ENCODE measurements around the gene ATF7IP2. TPM values are rescaled to one million over a fixed set of nuclear protein-coding genes. Genes with fewer than 3 reads are reported as not detected.
A peak's percentile ranks its signal among the peaks of the same experiment; 100 is the strongest.
"Not testable (repeated sequence)": the region's sequence is repeated elsewhere in the genome, so short reads cannot be mapped to it uniquely, and the experiment has no call there.

ATF7IP2 gene, protein sequence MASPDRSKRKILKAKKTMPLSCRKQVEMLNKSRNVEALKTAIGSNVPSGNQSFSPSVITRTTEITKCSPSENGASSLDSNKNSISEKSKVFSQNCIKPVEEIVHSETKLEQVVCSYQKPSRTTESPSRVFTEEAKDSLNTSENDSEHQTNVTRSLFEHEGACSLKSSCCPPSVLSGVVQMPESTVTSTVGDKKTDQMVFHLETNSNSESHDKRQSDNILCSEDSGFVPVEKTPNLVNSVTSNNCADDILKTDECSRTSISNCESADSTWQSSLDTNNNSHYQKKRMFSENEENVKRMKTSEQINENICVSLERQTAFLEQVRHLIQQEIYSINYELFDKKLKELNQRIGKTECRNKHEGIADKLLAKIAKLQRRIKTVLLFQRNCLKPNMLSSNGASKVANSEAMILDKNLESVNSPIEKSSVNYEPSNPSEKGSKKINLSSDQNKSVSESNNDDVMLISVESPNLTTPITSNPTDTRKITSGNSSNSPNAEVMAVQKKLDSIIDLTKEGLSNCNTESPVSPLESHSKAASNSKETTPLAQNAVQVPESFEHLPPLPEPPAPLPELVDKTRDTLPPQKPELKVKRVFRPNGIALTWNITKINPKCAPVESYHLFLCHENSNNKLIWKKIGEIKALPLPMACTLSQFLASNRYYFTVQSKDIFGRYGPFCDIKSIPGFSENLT
- polyA plus RNA-seq (2014; cell fraction: cytosol; rRNA removed), result 0.16 and 0.31 TPM in 2 replicates
- polyA plus RNA-seq (2014; cell fraction: nucleus; rRNA removed), result 0.28 TPM in 1 of 2 replicates, not detected in the other

DNA sequence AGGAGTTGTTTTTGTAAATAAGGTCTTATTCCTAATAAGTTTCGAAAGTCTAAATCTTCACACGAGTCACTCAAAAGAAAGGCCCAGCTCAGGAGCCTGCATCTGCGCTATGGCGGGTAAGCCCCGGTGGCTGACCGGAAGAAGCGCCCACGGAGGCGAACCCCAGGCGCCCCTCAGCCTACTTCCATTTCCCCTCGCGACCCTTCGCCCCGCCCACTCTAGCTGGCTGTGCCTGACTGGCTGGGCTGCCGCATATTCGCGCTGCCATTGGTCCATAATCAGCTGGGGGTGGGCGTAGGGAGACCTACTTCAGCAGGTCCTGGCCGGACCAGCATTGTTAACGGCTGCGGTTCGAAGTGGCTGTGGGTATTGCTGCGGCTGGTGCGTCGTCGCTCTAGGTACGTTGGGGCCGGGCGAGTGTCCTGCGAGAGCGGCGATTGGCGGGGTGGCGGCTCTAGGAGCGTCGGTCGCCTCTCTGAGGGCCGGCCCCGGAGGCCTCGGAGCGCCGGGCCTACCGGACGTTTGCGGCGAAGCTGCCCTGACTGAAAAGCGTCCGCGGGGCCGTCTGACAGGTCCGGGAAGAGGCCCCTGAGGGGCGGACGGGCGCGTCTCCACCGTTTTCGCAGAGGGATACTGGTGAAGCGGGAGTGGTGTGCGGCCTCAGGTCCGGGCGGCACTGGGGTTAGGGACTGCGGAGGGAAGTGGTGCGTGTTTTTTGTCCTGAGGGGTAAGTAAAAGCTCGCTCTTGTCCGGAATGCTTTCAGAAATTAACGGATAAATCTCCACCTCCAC is at the start of gene ATF7IP2:
Gene ATF7IP2 (plus strand): TSS at position 337 of the 792 bp plus-strand sequence. CDS start 44,560 bp downstream, outside the sequence.
- no peak for DNase-seq (ENCODE audit: low spot score)

DNA sequence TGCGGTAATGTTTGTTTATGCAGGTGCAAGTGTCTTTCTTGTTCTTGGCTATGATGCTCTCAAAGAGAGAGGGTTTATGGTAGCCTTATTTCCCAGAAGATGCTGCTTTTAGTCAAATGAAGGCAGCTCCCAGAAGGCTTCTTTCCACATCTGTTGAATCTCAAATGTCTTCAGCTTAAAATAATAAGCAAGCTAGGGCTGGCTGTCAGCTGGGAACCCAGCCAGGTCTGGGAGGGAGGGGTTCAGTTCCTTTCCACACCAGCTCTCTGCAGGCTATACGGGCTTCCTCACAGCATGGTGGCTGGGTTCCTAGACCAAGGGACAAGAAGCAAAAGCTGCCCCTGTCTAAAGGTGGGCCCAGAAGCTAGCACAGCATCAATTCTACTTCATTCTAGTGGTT is 47.4 kb upstream of the ATF7IP2 start:
- no peak for DNase-seq (ENCODE audit: low spot score)

DNA sequence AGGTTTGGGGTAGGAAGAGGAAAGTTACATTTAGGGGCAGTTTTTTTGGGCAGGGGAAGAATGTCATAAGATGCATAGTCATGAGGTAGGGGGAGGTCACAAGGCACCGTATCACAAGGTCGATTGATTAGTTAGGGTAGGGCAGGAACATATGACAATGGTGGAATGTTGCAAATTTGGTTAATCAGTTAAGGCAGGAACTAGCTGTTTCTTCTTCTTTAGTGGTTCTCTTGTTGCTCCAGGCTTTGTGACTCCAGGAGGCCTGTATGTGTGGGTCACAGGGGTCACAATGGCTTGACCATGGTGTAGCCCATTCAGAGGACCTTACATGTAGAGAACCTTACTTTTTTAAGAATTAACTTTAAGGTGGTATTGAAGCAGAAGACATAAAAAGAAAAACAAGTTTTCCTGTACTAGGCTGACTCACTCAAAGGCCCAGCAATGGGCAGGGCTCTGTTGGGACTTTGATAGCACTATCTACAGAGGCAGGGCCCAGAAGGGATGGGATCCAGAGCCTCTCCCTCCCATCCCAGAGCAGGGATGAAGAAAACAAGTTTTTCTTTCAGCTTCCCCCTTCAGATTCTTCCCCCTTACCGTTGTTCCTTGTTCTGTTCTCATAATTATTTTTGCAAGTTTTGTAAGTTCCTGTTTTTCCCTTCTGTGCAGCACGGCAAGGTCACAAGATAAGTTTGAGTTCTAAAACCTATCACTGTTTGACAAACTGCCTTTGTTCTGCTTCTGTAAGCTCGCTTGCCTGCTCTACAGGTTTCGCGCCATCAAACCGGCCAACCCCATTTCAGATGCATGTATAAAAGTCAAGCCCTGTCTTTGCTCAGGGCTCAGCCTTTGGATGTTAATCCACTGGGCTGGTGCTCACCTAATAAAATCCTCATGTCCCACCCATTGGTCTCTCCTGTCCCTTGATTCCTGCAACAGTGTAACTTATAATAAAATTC is 45.8 kb upstream of the ATF7IP2 start:
- DNase-seq (ENCODE audit: low spot score), result no peak

DNA sequence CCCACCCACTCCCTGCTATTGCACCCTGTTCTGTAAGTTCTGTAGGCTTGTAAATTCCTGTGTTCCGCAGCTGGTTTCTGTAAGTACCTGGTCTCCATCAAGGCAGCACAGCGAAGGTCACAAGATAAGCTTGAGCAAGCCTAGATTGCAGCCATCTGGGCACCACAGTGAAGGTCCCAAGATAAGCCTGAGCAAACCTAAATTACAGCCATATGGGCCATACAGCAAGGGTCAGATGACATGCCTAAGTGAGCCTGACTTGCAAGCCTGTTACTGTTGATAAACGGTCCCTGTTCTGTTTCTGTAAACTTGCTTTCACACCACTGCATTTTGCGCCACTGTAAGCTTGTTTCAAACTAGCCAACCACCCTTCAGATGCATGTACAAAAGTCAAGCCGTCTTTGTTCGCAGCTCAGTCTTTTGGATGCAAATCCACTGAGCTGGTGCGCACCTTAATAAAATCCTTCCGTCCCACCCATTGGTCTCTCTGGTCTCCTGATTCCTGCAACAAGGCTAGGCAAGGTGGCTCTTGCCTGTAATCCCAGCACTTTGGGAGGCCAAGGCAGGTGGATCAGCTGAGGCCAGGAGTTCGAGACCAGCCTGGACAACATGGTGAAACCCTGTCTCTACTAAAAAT is 42.6 kb upstream of the ATF7IP2 start:
- DNase-seq (ENCODE audit: low spot score), result peak; percentile 28

DNA sequence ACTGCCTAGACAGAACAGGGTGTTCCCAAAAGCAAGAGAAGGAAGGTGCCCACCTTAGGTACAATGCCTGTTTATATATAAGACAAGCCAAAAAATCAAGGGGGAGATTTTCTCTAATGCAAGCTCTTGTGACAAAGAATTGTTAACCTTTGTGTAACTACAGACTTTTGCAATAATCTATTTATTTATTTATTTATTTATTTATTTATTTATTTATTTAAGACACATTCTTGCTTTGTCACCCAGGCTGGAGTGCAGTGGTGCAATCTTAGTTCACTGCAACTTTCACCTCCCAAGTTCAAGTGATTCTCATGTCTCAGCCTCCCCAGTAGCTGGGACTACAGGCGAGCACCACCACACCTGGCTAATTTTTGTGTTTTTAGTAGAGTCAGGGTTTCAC is 41.2 kb upstream of the ATF7IP2 start:
- DNase-seq (ENCODE audit: low spot score), result not testable (repeated sequence)

DNA sequence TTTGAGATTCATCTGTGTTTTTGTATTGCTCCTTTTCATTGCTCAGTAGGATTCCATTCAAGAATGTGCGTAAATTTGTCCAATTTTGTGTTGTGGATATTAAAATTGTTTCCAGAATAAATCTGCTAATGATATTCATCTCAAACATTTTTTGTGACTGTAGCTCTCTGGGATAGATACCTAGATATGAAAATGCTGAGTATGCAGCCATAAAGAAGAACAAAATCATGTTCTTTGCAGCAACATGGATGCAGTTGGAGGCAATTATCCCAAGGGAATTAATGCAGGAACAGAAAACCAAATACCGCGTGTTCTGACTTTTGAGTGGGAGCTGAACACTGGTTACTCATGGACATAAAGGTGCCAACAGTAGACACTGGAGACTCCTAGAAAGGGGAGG is 40.2 kb upstream of the ATF7IP2 start:
- no peak for DNase-seq (ENCODE audit: low spot score)

DNA sequence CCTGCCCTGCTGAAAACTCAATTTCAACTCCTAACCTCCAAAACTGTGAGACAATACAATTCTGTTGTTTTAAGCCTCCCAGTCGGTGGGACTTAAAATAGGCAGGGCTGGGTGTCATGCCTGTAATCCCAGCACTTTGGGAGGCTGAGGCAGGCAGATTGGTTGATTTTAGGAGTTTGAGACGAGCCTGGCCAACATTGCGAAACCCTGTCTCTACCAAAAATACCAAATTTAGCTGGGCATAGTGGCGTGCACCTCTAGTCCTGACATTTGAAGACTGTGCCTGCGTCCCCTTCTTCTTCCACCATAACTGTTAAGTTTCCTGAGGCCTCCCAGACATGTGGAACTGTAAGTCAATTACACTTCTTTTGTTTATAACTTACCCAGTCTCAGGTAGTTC is 36.0 kb upstream of the ATF7IP2 start:
- no peak for DNase-seq (ENCODE audit: low spot score)

DNA sequence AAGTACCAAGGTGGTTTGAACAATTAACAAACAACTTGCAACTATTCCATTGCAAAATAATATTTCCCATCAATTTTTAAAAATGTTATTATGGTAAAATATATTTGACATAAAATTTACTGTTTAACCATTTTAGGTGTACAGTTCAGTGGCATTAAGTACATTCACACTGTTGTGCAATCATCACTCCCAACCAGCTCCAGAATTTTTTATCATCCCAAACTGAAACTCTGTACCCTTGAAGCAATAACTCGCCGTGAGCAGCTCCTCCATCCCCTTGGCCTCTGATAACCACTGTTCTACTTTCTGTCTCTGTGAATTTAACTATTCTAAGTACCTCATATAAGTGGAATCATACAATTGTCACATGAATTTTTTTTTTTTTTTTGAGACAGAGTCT is 33.6 kb upstream of the ATF7IP2 start:
- DNase-seq (ENCODE audit: low spot score), result no peak

DNA sequence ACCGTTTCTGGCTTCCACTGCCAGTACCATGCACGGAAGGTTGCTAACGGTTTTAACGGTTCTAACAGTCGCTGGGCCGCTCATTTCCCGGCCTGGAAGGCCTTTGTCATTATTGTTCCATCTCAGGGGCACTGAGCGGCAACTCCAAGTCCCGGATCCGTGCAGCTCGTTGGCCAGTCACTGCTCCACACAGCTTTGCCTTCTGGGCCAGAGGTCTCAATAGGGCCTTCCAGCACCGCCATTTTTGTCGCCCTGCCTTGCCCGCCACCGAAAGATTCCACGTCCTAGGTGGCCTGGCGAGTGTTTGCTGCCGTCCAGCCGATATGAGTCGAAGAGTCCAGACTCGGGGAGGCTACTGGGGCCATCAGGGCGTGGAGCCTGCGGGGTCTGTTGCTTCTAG is 30.3 kb upstream of the ATF7IP2 start:
- no peak for DNase-seq (ENCODE audit: low spot score)

DNA sequence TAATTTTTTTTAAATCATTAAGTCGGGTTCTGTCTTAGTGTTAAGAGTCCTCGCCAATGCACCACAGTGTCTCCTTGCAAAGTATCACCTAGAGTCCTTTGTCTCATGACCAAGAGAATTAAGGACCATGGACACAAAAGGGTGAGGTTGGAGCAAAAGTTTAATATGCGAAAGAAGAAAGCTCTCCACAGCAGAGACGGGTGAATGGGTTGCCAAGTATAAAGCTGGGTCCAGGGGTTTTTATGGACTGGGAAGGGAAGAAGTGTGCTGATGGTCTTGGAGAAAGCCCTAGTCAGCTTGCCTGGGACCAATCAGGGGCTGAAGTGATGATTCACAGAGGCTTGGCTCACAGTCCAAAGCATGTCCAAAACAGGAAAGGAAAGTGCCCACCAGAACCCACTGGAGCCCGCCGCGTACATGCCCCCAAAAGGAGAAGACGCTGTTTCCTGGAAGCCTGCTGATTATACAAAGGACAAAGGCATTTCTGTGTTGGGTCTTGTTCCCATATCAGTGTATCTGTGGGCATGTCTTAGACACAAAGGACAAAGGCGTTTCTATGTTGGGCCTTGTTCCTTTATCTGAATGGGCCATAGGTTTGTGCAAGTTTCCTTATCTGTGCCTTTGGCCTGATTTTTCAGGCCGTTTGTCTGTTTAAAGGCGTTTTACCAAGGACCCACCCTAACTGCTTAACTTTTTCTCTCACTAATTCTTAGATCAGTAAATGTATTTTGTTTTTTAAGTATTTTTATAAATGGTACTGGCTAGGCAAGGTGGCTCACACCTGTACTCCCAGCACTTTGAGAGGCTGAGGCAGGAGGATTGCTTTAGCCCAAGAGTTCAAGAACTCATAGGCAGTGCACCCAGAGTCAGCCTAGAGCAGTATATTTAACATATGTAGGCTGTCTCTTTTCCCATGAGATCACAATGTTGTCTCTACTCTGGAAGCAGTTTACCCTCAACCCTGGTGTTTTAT is 28.7 kb upstream of the ATF7IP2 start:
- no peak for DNase-seq (ENCODE audit: low spot score)

DNA sequence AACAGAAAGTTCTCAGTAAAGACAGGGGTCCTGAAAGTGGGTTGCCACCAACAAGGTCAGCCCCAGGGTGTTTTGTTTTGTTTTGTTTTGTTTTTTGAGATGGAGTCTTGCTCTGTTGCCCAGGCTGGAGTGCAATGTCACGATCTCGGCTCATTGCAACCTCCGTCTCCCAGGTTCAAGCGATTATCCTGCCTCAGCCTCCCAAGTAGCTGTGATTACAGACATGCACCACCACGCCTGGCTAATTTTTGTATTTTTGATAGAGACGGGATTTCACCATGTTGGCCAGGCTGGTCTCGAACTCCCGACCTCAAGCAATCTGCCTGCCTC is 24.1 kb upstream of the ATF7IP2 start:
- DNase-seq (ENCODE audit: low spot score), result not testable (repeated sequence)

DNA sequence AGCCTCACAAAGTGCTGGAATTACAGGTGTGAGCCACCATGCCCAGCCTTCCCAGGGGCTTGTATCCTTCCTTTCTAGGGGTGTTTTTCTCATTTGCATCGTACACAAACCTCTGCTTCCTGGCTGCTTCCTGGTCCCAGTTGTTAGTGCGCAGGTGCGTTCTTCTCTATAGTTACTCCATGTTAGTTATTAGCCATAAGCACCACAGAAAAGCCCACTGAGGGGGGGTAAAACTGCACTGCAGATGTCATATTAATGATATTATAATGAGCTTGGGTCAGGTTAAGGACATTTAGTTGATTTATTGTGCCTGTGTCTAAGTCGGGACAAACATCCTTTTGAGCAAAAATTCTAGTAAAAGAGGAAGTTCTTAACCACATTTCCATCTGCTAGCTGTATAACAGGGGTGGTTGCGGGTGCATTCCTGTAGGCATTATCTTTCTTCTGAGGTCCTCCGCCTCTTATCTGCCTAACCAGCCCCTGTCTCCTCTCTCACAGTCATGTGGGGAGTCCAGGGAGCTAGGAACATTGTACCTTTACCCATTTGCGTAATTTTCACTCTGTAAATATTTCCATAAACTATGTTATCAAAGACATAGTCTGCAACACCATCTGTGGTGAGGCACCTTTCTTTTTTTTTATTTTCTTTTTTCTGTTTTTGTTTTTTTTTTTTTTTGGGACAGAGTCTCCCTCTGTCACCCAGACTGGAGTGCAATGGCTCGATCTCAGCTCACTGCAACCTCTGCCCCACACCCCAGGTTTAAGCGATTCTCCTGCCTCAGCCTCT is 23.6 kb upstream of the ATF7IP2 start:
- DNase-seq (ENCODE audit: low spot score), result no peak

DNA sequence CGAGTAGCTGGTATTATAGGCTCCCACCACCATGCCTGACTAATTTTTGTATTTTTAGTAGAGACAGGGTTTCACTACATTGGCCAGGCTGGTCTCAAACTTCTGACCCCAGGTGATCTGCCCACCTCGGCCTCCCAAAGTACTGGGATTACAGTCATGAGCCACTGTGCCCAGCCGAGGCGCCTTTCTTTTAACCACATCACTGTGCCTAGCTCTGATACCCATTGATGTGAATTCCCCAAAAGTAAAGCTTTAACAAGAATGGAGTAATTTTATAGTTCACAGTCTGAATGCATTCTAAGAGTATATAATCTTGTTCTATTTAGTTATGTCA is 23.0 kb upstream of the ATF7IP2 start:
- not testable (repeated sequence) for DNase-seq (ENCODE audit: low spot score)

DNA sequence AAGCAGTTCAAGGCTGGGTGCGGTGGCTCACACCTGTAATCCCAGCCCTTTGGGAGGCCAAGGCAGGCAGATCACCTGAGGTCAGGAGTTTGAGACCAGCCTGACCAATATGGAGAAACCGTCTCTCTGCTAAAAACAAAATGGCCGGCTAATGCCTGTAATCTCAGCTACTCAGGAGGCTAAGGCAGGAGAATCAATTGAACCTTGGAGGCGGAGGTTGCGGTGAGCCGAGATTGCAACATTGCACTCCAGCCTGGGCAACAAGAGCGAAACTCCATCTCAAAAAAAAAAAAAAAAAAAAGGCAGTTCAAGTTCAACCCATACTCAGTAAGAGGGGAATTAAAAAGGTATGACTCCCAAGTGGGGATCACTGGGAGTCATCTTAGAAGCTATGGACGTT is 19.2 kb upstream of the ATF7IP2 start:
- not testable (repeated sequence) for DNase-seq (ENCODE audit: low spot score)

DNA sequence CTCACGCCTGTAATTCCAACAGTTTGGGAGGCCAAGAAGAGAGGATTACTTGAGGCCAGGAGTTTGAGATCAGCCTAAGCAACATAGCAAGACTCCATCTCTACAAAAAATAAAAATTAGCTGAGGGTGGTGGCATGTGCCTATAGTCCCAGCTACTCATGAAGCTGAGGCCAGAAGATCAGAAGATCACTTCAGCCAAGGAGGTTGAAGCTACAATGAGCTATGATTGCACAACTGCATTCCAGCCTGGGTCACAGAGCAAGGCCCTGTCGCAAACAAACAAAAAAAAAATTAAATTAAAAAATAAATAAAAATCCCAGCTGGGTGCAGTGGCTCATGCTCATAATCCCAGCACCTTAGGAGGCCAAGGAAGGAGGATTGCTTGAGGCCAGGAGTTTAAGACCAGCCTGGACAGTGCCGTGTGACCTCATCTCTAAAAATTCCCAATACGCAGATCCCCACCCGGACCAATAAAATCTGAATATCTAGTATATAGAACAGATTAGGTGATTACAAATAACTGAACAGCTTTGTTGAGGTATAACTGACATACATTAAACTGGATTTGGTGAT is 18.2 kb upstream of the ATF7IP2 start:
- no peak for DNase-seq (ENCODE audit: low spot score)

DNA sequence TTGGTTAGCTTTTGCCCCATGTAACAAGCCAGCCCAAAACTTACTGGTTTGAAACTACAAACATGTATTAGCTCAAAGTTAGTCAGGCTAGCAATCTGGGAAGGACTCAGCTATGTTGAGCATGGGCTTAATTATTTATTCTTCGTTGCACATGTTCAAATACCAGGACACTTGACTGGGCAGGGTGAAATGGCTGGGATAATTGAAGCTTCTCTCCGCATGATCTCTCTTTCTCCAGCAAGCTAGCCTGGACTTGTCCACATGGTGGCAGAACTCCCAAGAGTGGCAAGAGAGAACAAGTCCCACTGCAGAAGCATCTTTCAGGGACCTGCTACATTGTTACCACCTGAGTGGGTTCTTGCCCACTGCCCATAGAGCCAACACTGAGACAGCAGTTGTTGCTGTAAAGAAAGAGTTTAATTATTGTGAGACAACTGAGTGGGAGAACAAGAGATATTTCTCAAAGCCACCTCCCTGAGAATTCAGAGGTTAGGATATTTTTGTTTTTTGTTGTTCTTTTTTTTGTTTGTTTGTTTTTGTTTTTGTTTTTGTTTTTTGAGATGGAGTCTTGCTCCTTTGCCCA is 16.8 kb upstream of the ATF7IP2 start:
- DNase-seq (ENCODE audit: low spot score), result no peak

DNA sequence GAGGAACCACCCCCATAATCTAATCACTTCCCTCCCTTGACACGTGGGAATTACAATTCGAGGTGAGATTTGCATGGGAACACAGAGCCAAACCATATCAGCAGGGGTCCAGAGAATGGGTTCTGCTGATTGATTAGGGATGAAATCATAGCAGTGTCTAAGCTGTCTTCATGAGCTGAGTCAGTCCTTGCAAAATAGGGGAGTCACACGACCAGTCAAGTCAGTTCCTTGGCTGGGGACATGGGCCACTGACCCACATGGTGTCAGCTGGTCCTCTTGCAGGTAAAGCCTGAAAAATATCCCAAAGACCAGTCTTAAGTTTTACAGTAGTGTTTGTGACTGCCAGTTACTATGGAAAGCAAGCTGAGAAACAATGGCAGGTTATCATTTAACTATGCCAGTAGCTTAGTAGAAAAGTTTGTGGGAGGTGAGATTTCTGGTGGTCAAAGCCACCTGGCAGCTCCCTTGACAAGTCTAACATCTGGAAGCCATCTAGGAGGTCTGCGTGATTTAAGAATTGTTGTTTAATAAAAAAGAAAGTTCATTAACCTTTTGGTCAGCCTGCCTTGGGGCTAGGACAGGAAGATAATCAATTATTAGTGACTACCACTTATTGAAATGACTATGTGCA is 15.7 kb upstream of the ATF7IP2 start:
- no peak for DNase-seq (ENCODE audit: low spot score)

Measured in SK-N-DZ (cell line).